CD4-positive, alpha-beta T cell treated with Interleukin-4 for 1 hour (primary cell): ENCODE results near the gene CPSF7.
"Not testable (repeated sequence)": the region's sequence is repeated elsewhere in the genome, so short reads cannot be mapped to it uniquely, and the experiment has no call there.

ENCODE experiments used
- DNase-seq, 2 donors: peaks; one replicate each; pipeline ENCODE4 v3.0.0-alpha.2; 2020 to 2022

CPSF7 gene

GRCh38 chr11:61429691-61430582 lies at the start of gene CPSF7, which contains the start of gene SDHAF2:
Gene CPSF7, minus strand, starts transcription at chr11:61429975. Its CDS starts 740 bp downstream, at chr11:61429235.
Gene SDHAF2, plus strand, starts transcription at chr11:61430124. Its CDS starts 23 bp downstream, at chr11:61430147.
- DNase-seq: peak; percentile 97

GRCh38 chr11:61477727-61478148 lies 48.0 kb upstream of the CPSF7 start:
- peak; percentile 42 to 49 for DNase-seq

DNA sequence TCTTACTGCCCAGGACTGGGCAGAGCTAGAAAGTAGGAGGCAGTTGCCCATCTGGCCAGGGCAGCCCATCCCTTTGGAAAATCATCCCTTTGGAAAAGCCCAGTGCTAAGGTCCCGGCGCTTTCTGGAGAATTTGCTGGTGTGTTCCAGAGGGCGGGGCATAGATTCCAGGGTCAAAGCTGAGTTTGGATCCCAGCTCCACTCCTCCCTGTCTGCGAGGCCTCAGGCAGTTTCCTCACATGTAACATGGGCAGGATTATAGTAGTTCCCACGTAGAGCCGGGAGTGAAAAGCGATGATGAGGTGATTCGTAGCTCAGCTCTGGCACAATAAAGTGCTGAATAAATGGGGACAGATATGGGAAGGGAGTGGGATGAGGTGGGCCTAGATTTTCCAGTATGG lies 47.4 kb upstream of the CPSF7 start:
- DNase-seq: no peak

DNA sequence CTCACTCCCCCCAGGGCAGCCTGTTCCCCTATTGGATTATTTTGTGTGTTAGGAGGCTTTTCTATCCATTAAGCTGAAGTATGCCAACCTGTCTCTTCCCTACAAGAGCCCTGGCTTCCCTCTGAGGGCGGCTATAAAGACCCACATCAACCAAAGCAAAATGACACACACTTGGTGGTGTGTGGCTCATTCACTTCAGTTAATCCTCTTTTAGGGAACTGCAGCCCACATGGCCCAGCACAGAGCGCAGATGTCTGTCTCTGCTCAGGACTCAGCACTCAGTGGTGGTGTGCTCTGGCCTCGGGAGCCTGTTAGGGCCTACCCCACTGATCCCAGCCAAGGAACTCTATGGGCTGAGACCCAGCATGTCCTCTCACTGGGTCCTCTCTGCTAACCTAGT lies 46.6 kb upstream of the CPSF7 start:
- no peak for DNase-seq

GRCh38 chr11:61475433-61475832 lies 45.7 kb upstream of the CPSF7 start:
- DNase-seq: no peak

DNA sequence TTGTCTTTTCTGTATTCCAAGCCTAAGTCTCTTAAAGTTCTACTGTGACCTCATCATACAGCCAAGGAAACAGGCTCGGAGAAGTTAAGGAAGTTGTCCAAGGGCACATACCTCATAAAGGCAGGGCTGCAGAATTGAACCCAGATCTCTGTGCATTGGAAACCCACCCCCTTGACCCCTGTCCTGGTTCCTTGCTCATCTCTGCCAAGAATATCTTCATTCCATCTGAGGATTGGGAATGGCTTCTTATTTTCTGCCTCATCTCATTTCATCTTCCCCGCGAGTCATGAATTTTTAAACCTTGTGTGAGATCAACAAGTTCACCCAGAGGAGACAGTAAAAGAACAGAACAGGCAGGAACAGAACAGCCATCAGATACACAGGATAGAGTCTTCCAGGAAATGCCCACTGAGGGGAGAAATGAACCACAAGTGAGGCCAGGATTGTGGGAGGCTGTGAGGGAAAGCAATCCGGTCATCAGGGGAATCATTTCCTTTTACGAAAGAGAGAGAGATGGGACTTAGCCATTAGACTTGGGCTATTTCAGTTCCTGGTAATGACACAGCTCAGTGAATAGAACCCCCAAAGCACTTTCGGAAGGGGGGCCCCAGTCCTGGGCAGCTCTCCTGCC lies 44.4 kb upstream of the CPSF7 start:
- no peak for DNase-seq

DNA sequence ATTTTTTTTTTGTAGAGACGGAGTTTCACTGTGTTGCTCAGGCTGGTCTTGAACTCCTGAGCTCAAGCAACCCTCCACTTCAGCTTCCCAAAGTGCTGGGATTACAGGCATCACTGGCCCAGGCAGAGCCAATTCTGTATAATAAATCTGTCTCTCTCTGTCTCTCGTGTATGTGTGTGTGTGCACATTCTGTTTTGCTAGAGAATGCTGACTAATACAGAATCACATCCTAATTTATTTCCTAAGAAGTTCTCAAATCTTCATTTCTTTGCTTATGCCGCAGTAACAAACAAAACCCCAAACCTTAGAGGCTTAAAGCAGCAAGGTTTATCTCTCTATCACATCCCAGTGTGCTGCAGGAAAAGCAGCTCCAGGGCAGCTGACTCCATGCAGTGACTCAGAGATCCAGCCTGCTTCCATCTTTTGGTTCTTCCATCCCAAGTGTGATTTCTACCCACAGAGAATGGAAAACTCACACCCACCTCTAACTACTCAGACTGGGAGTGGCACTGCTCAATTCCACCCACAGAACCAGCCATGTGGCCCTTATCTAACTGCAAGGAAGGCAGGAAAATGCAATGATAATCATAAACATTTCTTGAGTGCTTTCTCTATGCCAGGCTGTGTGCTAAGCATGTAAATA lies 43.7 kb upstream of the CPSF7 start:
- no peak for DNase-seq

DNA sequence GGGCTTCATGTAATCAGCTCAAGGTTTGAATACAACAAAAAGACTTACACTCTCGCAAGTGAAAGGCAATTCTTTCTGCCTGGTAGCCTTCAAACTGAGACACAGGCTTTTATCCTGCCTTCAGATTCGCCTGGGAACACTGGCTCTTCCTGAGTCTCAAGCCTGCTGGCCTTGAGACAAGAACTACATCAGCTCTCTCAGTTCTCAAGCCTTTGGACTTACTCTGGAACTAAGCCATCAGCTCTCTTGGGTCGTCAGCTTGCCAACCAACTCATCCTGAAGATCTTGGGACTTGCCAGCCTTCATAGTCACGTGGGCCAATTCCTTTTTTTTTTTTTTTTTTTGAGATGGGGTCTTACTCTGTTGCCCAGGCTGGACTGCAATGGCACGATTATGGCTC lies 43.1 kb upstream of the CPSF7 start:
- DNase-seq: no peak

- DNase-seq: no peak
Observed at GRCh38 chr11:61472282-61472681, 42.5 kb upstream of the CPSF7 start.

DNA sequence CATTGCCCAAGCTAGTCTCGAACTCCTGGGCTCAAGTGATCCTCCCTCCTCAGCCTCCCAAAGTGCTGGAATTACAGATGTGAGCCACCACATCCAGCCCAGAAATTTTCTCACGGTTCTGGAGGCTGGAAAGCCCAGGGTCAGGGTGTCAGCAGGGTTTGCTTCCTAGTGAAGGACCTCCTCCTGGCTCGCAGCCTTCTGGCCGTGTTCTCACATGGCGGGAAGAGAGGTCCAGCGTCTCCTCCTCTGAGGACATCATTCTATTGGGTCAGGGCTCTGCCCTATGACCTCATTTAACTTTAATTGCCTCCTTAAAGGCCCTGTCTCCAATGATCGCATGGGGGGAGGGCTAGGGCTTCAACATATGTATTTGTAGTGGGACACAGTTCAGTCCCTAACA lies 38.2 kb upstream of the CPSF7 start:
- no peak for DNase-seq

GRCh38 chr11:61467602-61468001 lies 37.8 kb upstream of the CPSF7 start:
- not testable (repeated sequence) for DNase-seq

GRCh38 chr11:61460986-61461385 lies 31.2 kb upstream of the CPSF7 start:
- no peak for DNase-seq

DNA sequence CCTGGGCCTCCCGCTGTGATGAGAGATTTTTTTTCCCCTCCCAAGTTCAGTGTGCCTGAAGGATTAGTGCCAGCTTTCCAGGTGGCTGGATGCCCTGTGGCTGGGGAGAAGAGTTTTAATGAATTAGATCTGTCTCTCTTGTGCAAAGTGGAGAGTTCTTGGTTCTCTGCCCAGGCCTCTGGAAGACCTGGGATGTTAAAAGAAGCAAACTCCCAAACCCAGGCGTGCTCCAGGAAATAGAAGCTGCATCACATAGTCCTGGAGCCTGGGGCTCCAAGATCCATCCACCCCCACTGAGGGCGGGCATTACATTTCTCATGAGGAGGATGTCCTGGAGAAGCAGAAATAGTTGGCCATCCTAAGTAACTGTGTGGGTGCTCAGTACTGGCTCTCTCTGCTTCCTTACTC lies 30.7 kb upstream of the CPSF7 start:
- no peak for DNase-seq

DNA sequence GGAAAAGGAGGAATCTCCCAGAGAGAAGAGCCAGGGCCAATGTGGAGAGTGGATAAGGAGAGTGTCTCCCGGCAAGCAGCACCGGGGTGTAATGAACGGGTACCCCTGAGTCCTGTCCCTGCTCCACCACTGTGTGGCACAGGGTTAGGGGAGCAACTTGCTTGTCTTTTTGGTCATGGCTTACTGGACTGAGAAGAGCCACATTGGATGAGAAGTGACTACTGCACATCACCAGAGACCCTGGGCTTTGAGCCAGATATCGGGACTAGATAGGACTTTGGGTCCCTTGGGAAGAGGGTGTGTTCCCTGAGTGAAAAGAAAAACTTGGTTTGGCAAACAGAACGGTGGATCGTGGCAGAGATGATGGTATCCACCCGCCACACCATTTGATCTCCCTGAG lies 24.7 kb upstream of the CPSF7 start:
- DNase-seq: no peak

DNA sequence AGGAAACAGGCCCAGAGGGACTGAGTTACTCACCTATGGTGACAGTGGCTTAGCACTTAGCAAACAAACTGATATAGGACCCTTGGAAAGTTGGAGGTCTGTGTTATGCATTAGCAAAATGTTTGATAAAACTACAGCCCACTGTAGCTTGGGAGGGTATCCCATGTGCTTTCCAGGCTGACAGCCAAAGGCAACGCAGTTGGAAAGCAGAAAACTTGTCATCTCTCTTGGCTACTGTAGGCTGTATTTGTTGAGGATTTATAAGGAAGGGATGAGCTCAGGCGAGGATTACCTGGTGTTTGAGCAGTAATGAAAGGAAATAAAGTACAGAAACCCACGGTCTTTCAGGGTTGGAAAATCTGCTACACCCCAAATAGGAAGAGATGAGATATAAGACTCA lies 23.9 kb upstream of the CPSF7 start:
- no peak for DNase-seq

GRCh38 chr11:61452825-61453224 lies 23.1 kb upstream of the CPSF7 start:
- no peak for DNase-seq

DNA sequence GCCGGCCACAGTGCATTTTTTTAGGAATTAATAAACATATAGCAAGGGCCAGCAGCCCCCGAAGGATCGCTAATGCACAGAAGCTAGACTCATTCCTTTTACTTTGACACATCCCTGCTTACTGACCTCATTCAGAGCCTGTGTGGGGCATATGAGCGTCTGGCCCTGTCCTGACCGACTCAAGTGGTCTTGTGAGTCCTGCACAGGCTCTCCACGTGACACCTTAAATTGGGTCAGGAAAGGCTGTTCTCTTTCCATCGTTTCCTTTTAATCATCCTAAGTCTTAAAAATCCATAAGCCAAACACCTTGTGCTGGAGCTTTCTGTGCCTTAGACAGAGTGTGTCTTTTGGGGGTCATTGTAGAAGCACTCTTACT lies 18.8 kb upstream of the CPSF7 start:
- DNase-seq: no peak

GRCh38 chr11:61447601-61448551 lies 18.1 kb upstream of the CPSF7 start:
- DNase-seq: no peak

- peak; percentile 59 to 69 for DNase-seq
Observed at GRCh38 chr11:61446211-61446651, 16.5 kb upstream of the CPSF7 start.

GRCh38 chr11:61445516-61445915 lies 15.7 kb upstream of the CPSF7 start:
- DNase-seq: no peak

- DNase-seq: no peak
Observed at GRCh38 chr11:61442616-61443015, 12.8 kb upstream of the CPSF7 start.

- no peak for DNase-seq
Observed at GRCh38 chr11:61439615-61440014, 9.8 kb upstream of the CPSF7 start.

DNA sequence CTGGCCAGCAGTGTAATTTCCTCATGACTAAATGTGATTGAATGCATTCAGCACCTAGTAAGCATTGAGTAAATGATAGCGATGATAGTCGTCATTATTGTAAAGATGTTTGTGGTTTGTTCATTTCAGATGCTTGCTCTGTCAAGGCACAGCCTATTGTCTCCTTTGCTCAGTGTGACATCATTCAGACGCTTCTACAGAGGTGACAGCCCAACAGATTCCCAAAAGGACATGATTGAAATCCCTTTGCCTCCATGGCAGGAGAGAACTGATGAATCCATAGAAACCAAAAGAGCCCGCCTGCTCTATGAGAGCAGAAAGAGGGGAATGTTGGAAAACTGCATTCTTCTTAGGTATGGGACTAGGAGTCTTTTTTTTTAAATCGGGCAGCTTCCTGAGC lies 7.7 kb upstream of the CPSF7 start:
- DNase-seq: no peak
